ENCODE results near the gene GRIK5.
"Not testable (repeated sequence)": the region's sequence is repeated elsewhere in the genome, so short reads cannot be mapped to it uniquely, and the experiment has no call there.

GRIK5 gene, protein sequence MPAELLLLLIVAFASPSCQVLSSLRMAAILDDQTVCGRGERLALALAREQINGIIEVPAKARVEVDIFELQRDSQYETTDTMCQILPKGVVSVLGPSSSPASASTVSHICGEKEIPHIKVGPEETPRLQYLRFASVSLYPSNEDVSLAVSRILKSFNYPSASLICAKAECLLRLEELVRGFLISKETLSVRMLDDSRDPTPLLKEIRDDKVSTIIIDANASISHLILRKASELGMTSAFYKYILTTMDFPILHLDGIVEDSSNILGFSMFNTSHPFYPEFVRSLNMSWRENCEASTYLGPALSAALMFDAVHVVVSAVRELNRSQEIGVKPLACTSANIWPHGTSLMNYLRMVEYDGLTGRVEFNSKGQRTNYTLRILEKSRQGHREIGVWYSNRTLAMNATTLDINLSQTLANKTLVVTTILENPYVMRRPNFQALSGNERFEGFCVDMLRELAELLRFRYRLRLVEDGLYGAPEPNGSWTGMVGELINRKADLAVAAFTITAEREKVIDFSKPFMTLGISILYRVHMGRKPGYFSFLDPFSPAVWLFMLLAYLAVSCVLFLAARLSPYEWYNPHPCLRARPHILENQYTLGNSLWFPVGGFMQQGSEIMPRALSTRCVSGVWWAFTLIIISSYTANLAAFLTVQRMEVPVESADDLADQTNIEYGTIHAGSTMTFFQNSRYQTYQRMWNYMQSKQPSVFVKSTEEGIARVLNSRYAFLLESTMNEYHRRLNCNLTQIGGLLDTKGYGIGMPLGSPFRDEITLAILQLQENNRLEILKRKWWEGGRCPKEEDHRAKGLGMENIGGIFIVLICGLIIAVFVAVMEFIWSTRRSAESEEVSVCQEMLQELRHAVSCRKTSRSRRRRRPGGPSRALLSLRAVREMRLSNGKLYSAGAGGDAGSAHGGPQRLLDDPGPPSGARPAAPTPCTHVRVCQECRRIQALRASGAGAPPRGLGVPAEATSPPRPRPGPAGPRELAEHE

DNA sequence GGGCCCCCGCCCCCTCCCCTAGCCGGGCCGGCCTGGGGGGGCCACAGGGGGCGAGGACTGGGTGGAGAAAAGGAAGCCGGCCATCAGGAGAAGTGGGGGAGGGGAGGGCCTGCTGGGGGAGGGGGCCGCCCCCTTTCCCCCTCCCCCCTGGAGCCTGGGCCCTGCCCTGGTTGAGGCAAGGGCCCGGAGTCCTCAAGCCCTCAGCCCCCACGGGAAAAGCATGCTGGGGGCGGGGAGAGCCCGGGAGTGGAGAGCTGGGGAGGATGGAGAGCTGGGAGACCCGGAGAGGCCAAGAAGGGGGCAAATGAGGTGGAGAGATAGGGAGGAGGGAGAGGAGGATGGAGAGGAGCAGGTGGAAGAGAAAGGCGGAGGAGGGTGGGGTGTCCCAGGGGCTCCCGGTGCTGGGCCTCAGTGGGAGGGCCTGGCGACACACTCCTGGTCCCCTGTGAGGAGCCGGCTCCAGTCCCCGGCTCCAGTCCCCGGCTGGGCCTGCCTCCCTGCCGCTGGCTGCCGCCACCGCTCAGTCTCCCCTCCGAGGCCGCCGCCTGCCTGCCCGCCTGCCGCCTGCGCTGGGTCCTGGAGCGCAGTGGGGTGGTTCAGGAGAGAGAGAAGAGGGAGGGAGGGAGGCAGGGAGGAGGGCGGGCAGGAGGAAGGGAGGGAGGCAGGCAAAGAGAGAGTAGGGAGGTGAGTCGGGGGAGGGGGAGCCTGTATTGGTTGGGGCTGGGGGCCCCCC is at the start of gene GRIK5:
TSS of gene GRIK5 (minus strand) at position 588 of the 733 bp plus-strand sequence. CDS start 4,436 bp downstream, outside the sequence.
- DNase-seq (ENCODE audit: low read depth in 2 of 3, low spot score in 2 of 3), result no peak

DNA sequence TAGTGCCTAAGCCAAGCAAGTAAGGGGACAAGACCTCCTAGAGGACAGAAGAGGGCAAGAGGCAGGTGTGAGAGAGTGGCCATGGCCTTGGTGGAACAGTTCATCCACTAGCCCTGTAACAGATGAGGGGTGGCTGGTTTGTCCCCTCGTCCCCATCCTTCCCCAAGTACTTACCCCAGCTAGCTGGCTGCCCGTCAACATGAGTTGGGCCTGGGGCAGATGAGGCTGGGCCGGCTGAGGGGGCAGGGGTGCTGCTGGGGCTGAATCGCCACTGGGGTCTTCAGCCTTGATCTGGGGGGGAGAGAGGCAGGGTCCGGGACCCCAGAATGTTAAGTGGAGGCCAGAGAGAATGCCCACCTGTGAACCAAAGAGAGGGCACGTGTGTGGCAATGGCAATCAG is 47.1 kb upstream of the GRIK5 start:
- no peak for DNase-seq (ENCODE audit: low read depth in 2 of 3, low spot score in 2 of 3)

DNA sequence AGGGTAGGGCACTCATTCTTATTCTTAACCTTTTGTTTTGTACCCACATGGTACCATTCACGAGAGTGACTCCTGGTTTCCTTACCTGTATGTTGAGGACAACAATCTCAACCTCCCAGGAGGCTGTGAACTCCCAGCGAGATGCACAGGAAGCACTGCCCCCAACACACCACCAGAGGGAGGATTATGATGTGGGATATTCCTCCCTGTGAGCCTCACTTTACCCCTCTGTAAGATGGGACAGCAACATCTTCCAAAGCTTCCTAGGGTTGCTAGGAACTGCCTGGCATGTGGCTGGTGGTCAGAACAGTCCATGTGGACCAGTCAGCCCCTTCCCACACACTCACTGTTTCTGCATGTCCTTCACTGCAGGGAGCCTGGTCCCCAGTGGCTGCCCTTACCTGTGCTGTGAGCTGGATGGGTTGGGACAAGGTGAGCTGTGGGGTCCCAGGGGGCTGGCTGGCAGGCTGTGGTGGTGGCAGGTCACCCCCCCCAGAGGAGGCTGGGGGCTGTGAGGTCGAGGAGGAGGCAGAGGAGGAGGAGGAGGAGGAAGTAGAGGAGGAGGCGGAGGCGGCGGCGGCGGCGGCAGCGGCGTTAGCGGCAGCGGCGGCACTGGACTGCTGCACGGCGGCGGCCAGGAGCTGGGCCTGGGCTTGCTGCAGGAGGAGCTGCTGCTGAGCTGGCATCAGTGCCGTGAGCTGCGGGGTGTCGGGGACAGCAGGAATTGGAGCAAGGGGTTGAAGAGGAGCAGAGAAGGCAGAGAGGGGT is 46.5 kb upstream of the GRIK5 start:
- DNase-seq (ENCODE audit: low read depth in 2 of 3, low spot score in 2 of 3), result no peak

DNA sequence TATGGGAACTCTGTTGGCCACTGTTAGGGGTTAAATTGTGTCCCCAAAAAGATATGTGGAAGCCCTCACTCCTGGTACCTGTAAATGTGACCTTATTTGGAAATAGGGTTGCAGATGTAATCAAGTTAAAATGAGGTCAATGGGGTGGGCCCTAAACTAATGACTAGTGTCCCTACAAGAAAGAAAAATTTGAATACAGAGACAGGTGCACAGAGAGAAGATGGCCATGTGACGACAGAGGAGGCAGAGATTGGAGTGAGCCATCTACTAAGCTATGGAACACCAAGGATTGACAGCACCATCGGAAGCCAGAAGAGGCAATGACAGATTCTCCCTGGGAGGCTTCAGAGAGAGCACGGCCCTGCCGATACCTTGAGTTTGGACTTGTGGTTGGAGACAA is 45.7 kb upstream of the GRIK5 start:
- no peak for DNase-seq (ENCODE audit: low read depth in 2 of 3, low spot score in 2 of 3)

DNA sequence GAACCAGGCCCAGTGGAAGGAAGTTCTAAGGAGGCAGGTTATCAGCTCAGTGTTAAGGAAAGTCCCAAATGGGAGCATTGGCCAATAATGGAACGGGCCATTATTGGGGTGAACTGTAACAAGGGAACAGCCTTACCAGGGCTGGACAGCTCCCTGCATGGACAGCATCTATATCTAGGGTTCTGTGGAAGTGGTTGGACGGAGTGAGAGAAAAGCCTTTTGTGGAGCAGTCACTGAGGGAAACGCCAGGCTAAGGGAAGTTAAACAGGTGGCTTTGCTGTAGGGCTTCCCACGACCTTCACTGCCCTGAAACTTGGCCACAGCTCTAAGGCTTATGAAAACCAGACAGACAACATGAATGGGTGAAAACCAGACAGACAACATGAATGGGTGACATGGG is 45.2 kb upstream of the GRIK5 start:
- no peak for DNase-seq (ENCODE audit: low read depth in 2 of 3, low spot score in 2 of 3)

DNA sequence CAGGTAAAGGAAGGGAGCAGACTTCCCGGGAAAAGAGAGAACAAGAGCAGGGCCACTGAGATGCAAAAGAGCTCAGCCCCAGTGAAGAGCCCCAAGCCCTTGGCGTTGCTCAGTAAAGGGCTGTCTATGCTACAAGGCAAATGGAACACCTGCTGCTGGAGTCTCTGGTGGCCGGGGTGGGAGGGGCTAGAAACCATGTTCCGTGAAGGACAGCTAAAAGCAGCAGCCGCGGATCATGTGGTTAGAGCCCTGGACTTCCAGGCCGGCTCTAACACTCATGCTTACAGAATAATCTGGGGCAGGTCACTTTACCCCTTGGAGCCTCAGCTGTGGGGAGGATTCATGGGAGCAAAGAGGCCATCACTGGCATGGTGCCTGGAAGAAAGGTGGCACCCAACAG is 44.4 kb upstream of the GRIK5 start:
- DNase-seq (ENCODE audit: low read depth in 2 of 3, low spot score in 2 of 3), result no peak

DNA sequence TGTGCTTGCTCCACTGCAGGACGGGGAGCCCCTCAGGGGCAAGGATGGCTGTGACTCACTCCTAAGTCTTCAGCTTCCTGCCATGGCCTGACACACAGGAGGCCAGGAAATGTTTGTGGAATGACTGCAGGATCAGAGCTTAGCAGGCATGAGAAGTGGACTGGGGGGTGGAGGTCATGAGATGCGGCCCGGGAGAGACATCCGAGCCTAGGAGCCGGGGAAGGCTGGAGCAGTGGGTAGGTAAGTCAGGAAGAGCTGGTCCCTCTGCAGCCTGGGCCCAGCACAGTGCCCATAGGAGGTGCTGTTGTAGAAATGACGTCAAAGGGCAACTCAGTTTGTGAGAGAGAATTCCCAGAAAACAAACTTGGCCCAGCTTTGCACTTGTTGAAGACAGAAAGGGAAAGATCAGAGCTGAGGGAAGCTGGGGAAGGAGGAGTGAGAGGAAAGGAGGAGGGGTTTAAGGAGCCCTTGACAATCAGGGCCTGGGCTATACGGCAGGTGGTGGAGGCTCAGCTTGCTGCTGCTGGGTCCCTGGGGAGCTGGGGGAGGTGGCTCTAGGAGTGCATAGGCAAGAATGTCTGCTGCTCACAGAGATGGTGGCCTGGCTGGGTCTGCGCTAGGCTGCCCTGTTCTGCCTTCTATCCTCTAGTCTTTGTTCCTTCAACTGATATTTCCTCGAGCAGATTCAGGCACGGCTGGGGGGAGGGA is 43.8 kb upstream of the GRIK5 start:
- DNase-seq (ENCODE audit: low read depth in 2 of 3, low spot score in 2 of 3), result no peak

DNA sequence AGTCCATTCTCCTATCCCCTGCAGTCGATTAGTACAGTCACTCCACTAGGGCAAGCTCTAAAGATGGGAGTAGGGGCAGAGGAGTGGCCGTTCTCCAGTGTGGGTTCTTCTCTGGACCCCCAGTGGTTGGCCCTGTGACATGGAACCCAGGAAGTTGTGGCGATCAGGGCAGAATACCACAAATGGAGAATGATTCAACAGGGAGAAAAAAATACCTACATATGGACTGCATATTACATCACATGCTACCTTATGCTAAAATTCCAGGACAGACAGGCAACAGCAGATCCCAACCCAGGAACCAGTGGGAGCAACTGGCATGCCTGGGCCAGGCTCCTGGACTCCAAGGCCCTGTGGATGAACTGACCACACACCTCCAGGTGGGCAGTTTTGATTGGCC is 41.8 kb upstream of the GRIK5 start:
- DNase-seq (ENCODE audit: low read depth in 2 of 3, low spot score in 2 of 3), result no peak

DNA sequence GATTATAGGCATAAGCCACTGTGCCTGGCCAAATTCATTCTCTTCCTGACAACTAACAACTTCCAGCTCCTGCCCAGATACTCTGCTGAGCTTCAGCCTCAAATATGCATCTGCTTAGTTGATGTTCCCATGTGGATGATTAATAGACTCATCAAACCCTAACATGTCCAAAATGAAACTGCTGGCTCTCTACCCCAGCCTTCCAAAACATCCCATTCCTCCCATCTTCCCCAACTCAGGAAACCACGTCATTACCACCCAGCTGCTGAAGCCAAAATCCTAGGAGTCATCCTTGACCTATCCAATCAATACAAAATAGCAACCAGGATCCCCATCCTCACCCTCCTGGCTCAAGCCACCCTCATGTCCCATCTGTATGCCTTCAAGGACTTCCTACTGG is 41.4 kb upstream of the GRIK5 start:
- no peak for DNase-seq (ENCODE audit: low read depth in 2 of 3, low spot score in 2 of 3)

DNA sequence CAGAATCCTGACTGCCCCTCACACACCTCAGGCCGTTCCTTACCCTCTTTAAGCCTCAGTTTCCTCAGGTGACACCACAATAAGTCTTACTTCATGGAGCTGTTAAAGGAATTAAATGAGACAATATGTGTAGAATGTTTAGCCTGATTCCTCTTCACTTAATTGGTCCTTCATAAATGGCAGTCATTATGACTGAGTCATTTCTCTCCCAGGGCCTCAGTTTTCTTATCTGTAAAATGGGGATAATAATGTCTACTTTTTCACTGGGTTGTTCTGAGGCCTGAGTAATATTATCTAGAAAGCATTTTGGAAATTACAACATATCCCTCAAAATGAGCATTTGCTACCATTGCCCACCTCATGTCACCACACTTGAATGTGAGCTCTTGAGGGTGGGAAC is 40.7 kb upstream of the GRIK5 start:
- no peak for DNase-seq (ENCODE audit: low read depth in 2 of 3, low spot score in 2 of 3)

DNA sequence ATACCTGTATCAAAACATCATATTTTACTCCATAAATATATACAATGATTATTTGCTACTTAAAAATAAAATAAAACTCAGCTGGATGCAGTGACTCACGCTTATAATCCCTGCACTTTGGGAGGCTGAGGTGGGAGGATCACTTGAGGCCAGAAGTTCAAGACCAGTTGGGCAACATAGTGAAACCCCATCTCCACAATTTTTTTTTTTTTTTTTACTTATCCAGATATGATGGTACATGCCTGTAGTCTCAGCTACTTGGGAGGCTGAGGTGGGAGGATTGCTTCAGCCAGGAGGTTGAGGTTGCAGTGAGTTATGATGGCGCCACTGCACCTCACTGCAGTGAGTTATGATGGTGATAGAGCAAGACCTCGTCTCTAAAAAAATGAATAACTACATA is 39.9 kb upstream of the GRIK5 start:
- DNase-seq (ENCODE audit: low read depth in 2 of 3, low spot score in 2 of 3), result no peak

DNA sequence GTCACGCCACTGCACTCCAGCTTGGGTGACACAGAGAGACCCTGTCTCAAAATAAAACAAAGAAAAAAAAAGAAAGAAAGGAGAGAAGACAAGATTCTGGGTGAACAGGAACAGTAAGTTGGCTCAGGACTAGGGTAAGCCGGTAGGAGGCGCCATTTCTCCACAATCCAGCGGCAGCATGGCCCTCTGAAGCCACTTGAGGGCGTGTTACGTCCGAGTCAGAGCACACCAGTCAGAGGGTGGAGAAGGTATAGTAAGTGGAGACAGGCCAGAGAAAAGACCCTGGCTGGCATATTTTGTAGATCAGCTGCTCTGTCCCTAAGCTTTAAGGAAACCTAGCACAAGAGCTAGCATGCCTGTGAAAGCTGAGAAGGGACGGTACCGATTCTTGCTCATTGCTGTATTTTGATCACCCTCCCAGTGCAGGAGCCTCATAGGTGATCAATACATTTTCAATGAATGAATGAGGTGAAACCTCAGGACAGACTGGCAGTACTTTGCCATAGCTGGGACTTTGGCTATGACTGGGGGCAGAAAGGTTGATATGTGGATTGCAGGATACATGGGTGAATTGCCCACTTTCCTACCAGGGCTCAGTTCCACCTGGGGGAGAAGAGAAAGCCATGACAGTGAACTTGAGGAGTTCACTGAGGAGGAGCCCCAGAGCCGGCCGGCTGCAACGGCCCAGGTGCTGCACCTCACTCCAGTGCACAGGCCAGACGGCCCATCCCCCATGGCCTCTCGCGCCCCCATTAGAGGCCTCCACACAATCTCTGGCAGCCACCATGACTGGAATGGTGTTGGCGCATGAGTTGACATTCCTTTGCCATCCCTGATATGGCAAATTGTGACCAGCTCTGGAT is 38.8 kb upstream of the GRIK5 start:
- DNase-seq (ENCODE audit: low read depth in 2 of 3, low spot score in 2 of 3), result peak; percentile 67 to 82 (median 79)

DNA sequence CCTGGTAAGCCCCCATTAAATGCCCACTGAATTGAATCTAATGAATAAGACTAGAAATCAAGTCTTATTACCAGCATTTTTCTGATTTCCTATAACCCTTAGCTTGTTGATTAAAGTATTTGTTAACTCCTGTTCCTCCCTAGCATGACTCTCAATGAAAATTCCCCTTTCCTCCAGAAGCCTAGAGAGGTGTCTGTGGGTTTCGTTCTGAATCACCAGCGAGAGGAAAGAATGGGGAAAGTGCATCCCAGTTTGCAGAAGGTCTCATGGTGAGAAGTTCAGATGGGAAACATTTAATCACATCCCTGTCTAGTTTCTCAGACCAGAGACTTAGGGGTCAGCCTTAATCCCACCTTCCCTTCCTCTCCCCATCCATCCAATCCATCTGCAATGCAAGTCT is 35.4 kb upstream of the GRIK5 start:
- no peak for DNase-seq (ENCODE audit: low read depth in 2 of 3, low spot score in 2 of 3)

DNA sequence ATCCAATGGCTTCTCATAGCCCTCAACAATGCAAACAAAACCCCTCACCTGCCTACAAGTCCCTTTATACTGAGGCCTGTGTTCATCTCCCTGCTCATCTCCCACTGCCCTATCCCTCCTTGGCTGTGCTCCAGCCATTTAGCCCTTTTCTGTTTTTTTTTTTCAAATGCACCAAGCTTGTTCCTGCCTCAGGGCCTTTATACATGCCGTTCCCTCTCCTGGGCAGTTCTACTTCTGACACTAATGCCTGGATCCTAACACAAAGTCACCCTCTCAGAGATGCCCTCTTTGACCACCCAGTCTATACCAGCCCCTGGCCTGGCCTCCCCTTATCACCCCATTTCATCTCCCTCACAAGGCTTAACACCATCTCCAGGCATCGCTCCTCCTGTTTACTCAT is 32.9 kb upstream of the GRIK5 start:
- no peak for DNase-seq (ENCODE audit: low read depth in 2 of 3, low spot score in 2 of 3)

DNA sequence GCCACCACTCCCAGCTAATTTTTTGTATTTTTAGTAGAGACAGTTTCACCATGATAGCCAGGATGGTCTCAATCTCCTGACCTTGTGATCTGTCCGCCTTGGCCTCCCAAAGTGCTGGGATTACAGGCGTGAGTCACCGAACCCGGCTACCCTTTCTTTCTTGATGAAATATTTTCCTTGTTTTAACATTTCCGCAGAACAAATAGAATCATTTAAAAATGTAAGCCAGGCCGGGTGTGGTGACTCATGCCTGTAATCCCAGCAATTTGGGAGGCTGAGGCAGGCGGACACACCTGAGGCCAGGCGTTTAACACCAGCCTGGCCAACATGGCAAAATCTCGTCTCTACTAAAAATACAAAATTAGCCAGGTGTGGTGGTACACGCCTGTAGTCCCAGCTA is 30.2 kb upstream of the GRIK5 start:
- not testable (repeated sequence) for DNase-seq (ENCODE audit: low read depth in 2 of 3, low spot score in 2 of 3)

DNA sequence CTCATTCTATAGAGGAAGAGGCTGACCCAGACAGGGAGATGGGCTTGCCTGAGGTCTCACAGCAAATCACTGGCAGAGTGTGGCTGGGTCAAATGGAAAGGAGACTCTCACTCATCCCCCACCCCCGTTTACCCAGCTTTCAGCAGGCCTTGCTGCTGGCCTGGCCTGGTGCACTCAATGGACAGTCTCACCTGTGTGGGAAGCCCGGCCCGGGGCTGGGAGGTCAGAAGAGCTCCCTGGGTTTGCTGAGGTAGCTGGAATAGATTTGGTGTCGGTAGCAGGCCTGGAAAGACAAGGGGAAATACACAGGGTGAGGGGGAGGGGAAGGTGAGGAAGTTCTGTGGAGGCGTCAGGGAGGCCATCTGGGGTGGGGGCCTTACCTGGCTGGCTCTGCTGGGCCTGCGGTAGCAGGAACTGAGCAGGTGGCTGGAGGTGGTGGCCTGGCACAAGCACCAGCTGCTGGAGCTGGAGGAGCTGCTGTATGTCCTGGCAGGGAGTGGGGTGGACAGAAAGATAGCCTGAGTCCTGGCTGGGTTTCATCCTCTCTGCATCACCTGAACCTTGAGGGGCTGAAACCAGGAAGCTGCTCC is 29.4 kb upstream of the GRIK5 start:
- DNase-seq (ENCODE audit: low read depth in 2 of 3, low spot score in 2 of 3), result no peak

DNA sequence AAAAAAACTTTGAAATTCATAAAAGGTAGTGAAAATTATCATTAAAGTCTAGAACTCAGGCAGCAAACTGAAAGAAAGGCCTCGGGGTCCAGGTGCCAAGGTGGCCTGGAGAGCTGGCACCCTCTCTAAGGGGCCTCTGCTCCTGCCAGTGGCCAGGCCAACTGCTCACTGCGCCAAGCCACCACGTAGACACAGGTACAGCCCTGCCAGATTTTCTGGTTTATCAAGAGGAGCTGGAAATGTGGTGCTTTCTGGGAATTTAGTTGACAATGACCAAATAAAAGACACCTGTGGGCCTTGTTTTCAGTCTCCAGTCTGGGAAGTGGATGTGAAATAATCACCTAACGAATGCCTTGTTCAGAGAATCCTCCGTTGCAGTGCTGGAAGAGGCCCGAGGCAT is 28.8 kb upstream of the GRIK5 start:
- no peak for DNase-seq (ENCODE audit: low read depth in 2 of 3, low spot score in 2 of 3)

DNA sequence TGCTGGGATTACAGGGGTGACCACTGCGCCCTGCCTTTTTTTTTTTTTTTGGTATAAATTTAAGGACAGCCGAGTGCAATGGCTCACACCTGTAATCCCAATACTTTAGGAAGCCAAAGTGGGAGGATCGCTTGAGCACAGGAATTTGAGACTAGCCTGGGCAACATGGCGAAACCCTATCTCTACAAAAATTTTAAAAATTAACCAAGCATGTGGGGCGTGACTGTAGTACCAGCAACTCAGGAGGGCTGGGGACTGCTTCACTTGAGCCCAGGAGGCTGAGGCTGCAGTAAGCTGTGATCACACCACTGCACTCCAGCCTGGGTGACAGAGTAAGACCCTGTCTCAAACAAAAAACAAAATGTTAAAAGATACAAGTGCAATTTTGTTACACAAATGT is 27.5 kb upstream of the GRIK5 start:
- DNase-seq (ENCODE audit: low read depth in 2 of 3, low spot score in 2 of 3), result no peak
